ENCODE results near the gene CEP55.
A peak's percentile ranks its signal among the peaks of the same experiment; 100 is the strongest.

The CEP55 gene

DNA sequence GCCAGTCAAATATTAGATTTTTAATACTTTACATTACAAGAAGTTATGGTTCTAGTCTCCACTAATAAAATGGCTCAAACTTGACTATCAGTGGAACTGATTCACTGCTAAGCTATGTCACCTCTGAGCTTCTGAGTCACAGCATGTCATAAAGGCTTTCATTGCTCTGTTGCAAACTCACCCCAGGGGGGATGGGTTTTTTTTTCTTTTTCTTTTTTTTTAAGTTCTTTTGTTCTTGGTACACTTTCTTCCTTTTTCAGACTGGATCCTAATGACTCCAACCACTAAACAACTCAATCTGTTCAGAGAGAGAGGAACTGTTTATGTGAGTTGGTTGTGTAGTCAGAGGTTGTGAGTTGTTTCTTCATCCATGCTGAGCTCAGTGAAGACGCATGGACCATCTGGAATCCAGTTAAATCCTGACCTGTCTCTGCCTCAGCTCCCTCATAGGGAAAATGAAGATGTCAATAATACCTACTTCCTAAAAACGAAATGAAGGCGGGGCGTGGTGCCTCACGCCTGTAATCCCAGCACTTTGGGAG lies 25.2 kb upstream of the CEP55 start:
- peak; percentile 91 for FAIRE-seq

DNA sequence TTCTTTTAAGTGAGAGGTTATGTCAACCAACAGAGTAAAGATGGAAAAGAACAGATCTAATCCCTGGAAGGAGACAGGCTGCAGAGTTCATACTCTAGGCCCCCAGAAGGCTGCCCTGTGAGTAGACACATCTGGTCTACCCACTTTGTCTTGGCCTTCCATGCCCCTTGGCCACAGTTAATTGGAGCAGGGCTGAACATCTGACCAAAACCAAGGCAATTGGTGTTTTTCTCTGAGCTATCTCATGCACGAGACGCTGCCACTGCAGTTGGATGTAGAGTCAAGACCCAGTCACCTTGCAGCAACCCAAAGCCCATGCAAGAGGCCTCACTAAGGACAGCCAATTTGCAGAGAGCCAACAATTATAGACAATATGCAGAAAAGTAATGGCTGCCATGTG lies 23.3 kb upstream of the CEP55 start:
- FAIRE-seq: no peak

DNA sequence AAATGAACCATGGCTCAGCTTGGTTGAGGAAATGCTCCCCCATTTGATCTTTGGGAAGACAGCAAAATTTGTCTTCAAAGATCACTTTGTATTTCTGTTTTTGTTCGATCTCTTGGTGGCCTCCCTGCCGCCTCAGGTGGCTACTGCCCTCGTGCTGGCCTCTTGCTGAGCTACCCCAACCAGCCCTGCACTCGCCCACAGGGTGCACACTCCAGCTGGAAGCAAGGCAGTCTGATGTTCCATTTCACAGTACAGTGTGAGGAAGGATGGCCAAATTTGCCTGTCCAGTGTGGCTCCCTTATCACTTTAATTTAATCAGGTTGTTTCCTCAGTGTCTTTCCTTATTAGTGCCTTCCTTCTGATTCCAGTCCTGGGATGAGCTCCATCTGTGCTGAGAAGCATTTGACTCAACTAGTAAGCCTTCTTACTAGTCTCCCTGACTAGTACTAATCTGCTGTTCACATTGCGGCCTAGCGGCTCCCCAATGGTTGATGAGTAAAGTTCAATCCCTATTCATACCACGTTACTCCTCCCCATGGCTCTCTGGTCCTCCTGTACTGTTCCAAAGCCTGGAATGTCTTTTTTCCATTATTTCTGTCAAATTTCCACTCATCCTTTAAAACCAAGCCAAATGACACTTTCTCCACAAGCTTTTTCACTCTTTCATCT lies 22.5 kb upstream of the CEP55 start:
- no peak for FAIRE-seq

DNA sequence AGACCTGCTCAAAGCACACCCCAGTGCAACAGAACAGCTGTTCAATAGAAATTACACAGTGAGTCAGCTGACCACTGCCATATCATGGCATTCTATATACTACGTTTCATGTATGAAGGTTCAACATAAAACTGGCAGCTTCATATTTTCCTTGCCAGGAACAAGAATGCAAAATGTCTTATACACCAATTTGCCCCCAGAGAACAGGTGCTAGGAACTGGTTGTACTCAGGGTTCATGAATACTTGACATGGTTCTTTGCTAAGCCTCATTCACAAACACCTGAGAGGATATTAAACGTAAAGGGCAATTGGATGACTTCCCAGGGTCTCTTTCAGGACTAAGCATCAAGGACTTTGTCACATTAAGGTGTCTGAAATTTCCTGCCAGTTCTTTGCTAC lies 21.2 kb upstream of the CEP55 start:
- no peak for FAIRE-seq

DNA sequence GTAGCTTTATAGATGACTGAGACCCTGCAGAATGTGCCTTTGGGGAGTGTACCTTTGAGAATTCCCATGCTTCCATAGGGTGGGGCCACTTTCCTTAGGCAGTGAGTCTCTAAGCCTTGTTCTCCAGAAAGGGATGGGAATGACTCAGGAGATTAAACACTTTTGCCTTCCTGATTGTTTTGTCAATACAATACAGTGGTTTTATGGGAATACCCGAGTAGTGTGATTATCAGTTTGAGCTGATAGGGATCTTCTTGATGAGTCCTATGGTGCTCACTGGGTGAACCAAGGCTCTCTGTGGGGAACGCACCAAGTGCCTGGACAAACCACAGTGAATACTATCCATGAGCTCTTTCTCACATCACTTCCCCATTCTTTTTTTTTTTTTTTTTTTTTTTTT lies 20.5 kb upstream of the CEP55 start:
- no peak for FAIRE-seq

DNA sequence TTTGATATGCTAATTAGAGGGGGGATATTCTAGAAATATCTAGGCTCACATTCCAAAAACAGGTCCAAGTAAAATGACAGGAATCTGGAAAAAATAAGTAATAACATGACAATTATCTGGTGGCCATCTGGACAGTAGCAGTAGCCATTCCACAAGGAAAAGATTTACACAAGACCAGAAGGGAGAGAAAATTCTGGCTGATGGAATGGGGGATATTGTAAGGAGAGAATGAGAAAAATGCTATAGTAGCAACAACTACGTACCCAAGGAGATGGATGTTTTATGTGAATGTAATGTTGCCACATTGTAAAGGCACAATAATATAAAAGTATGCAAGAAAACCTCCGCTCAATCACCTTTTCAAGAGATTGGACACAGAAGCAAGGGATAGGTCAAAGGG lies 19.7 kb upstream of the CEP55 start:
- FAIRE-seq: no peak

DNA sequence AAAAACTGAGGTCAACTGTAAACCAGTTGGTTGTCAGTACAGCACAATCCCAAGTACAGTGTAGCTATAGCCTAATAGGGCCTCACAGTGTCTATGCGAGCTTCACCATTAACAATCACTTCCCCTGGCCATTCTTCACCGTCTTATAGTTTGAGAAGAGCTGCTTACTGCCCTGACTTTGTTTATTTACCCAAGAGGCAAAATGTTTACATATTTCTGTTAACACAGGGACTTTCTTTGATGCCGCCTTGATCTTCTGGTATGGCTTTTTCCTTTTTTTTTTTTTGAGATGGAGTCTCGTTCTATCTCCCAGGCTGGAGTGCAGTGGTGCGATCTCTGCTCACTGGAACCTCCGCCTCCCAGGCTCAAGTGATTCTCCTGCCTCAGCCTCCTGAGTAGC lies 17.5 kb upstream of the CEP55 start:
- FAIRE-seq: no peak

DNA sequence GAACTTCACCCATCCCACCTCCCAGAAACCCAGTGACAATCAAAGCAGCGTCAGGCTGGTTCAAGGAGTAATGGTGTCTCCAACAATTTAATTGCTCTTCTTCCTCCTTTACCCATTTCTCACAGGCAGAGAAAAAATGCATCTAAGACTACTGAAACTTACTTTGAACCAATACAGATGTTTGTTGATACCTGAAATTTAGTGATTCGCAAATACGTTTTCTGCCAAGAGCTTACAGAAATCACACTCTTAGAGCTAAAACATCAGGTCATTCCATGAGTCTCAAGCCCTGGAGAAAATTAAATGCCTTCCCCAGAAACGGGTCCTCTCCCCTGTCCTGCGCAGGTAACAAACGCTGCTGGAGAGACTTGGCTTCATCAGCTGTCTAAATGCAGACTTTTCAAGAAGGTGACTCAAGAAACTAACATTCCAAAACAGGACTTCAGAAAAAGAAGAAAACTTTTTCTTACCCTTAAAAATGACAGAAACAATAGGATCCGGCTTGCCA lies 14.7 kb upstream of the CEP55 start:
- no peak for FAIRE-seq

DNA sequence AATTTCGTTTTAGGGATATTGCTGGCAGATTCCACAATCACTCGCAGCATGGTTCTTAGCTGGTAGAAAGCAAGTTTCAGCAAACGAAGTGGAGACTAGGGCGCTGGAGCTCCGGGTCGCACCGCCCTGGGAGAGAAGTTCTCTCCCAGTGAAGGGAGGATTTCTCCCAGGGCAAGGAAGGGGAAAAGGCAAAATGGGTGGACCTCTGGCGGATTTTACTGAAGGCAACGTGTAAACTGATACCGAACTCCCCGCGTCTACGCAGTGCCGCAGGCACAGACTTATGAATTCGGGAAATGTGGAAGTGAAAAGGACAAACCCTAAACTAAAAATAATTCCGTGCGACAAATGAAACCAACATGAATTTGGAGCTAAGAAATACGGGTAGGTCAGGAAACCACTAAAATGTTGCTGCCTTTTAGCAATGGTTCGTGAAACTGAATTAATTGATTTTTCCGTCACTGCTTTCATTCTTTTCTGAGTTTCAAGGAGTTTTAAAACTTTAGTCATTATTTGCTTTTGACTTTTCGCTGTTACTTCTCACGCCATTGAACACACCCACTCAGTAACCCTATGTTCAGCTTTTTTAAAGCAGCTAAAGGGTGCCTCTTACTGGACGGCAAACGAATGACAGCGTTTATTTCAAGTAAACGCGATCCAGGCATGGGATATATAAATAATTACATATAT lies 14.1 kb upstream of the CEP55 start, which contains the start of gene MYOF:
MYOF (minus strand) TSS at position 190 of the 690 bp plus-strand sequence; CDS start at position 50, 140 bp downstream.
- peak; percentile 96 for FAIRE-seq

DNA sequence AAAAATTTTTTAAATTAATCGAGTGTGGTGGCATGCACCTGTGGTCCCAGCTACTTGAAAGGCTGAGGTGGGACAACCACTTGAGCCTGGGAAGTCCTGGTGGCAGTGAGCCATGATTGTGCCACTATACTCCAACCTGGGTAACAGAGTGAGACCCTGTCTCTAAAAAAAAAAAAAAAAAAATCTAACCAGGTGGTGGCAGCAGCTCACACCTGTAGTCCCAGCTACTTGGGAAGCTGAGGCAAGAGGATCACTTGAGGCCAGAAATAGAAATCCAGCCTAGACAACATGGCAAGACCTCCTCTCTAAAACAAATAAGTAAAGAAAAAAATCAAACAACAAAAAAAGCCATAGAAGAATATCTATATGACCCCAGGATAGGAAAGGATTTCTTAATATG lies 10.7 kb upstream of the CEP55 start:
- no peak for FAIRE-seq

DNA sequence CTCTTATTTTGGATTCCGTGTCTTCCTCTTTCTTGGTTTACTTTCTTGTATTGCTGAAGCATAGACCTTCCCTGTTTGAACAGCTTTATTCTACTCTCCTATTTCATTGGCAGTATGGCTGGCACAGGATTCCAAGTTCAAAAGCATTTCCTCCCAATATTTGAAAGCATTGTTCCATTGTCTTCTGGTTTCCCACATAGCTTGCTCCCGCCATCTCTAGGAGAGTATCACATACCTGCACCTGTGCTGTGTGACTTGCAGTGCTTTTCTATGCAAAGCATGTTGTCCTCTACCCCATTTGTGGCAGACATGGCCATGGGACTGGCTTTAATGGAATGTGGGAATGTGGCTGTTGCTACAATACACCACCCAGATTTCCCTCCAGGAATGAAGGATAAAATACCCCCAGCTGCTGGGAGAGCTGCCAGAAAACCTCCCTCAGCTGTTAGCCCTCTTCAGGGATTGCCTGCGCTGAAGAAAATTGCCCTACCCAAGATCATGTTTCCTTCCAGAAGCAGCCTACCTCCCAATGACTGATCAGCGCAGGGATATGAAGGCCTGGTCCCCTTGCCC lies 7.4 kb upstream of the CEP55 start:
- no peak for FAIRE-seq

DNA sequence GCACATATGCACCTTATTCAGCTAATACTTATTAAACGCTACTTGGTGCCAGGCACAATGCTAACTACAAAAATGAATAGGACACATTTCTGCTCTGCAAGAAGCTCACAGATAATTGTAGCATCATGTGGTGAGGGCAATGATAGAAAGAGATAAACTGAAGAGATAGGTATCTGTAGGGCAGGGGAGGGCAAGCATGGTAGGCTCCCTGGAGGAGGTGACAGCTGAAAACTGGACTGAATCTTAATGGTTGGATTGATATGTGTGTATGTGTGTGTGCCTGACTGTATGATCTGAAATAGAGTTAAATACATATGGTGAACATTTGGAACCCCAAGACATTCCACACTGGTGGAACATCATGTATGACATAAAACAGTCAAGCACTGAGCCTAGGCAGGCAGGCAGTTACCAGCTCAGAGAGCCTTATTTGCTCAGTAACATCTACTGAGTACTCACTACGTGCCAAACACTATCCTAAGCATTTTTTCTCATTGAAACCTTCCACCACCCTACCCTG lies 4.8 kb upstream of the CEP55 start:
- FAIRE-seq: no peak

DNA sequence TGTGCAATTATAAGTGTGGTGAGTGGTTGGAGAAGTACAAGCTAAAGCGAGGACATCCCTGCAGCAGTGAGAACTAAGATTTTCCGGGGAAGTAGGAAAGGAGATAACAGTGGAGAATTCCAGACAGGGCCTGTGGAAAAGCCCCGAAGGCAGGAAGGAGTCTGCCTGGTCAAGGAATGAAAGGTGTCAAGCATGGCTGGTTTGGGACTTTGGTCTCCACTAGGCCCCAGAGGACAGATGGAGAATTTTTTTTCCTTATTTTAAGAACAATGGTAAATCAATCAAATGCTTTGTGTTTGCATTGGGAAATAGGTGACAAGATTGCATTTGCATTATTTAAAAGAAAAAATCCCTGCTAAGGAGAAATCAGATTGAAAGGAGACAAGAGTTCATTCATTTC lies 3.2 kb upstream of the CEP55 start:
- FAIRE-seq: no peak

DNA sequence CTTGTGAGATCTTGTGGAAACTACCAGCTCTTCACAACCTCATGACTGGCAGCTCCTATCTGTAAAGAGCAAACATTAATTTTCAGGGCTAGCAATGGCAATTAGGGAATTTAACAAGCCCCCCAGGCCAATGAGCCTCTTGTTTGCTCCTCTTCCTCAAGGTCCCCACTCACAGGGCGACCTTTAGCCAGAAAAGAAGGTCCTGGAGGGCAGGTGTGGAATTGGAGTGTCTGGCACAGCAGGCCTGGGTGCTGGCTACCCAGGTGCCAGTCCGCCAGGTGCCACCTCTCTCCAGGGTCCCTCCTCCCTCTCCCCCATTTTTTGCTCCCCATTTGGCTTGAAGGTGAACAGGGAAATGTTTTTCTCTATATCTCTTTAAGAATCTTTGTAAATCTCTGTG lies 1.9 kb upstream of the CEP55 start:
- FAIRE-seq: no peak

DNA sequence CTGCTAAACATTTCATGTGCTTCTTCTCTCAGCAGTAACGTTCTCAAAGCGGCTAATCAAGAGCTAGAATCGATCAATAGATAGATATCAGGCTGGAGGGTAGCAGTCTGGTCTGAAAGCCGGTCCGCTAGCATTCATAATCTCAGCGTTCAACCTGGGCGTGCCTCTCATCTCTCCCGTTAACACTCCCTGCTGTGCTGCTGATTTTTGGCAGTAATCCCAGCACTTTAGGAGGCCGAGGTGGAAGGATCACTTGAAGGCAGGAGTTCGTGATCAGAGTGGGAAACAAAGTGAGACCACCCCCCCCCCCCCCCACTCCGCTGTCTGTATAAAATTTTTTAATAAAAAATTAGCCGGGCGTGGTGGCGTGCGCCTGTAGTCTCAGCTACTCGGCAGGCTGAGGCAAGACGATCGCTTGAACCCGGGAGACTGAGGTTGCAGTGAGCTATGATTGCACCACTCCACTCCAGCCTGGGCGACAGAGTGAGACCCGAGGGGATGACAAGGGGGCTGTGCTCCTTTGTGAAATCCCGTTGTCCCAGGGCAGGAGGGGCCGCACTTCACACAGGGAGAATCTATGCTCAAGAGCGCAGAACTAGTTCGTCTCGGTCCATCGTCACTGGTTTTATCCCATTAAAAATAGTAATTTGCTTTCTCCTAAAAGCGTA lies 624 bp upstream of the CEP55 start:
- FAIRE-seq: no peak

DNA sequence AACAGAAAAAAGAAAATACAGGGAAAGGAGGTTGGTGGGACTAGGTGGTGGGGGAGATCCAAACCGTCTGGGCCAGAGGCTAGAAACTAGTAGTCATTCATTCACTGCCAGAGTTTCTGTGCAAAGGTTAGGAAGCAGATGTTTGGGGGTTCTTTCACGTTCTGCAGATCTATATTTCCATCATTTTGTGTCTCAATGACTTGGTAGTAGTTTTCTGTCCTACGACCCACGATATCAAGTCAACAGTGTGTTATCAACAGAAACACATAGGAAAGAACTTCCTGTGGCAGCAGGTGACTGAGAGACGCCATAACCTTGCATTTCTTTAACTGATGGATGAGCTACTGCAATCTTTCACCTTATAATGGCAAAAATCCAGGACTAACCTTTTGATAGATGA lies 1.8 kb downstream of the CEP55 start:
- no peak for FAIRE-seq

DNA sequence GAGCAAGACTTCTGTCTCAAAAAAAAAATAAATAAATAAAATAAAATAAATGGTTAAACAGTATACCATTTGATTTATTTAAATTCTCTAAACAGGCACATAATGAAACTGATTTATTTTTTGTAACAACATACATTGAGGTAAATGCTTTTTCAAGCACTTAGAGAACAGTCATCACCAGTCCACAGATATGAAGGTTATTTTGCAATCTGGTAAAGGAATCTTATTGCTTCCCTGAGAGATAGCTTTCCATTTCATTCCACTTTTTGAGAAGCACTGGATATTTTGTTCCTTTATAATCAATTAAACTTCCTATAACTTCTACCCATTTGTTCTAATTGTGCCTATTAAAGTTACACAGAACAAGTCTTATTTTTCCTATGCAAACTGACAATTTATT lies 5.2 kb downstream of the CEP55 start:
- no peak for FAIRE-seq

DNA sequence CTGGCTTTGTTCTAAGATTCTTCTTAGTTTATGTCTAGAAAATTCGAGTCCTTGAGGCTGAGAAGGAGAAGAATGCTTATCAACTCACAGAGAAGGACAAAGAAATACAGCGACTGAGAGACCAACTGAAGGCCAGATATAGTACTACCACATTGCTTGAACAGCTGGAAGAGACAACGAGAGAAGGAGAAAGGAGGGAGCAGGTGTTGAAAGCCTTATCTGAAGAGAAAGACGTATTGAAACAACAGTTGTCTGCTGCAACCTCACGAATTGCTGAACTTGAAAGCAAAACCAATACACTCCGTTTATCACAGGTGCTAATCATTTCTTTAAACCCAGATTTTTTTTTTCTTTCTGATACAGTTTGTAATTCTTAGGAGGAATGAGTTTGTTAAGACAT lies 6.7 kb downstream of the CEP55 start:
- FAIRE-seq: no peak

DNA sequence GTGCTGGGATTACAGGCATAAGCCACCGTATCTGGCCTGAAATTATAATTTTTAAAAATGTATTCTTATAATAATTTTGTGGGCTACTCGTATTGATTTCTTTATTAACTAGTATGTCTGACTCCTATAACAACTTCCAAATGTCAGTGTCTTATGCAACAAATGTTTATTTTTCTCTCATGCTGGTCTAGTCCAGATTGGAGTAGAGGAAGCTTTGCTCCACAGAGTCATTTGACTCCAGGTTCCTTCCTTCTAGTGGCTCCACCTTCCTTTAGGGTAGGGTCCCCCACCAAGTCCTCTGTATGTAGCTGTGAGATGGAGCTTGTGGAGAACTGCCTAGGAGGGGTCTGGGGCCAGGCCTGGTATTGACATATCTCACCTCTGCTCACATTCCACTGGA lies 8.7 kb downstream of the CEP55 start:
- FAIRE-seq: no peak

DNA sequence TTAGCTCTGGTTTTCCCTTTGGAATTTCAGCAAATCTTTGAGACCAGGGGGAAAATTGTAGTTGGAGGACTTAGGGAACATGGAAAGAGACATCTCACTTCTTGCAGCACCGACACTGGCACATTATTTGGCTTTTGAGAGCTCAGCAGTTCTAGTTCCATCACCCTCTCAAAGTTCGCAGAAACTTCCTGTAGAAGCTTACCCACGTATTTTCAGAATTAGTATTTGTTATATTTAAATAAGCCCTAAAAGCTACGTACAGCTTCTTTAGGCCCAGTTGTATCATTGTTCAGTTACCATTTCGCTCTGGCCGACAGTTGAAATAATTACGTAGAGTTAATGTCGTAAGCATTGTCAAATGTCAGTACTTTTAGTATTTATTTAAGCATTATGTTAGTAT lies 13.4 kb downstream of the CEP55 start:
- no peak for FAIRE-seq

DNA sequence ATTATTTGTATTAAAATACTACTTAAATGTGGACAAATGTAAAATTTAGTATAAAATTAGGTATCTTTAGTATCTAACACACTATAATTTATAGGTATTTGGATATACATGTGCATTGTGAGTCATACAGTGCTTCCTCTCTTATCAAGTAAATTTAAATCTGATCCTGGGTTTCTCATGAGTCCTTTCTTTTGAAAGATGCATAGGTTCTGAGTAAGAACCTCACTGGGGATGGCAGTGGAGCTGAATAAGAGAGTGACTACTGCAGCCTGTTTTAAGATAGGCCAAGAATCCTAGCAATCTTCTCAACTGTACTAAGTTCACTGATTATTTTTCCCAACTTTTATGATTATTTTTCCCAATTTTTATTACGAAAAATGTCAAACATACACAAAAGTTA lies 16.2 kb downstream of the CEP55 start:
- FAIRE-seq: no peak

DNA sequence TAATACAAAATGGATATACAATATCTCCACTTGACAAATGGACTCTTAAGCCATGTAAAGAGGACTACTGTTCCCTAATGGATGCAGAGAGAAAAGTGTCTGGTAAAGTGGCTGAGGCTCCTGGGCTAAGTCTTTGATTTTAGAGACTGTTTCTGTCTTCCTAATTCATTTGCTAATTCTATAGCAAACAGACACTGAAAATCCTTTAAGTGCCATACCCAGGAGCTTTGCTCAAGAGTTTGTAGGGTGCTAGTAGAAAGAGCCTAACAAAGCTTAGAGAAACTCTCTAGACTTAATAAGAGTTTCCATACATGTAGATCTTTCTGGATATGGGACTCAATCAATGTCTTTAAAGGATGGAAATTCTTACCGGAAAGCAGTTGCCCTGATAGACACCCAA lies 16.7 kb downstream of the CEP55 start:
- FAIRE-seq: no peak

DNA sequence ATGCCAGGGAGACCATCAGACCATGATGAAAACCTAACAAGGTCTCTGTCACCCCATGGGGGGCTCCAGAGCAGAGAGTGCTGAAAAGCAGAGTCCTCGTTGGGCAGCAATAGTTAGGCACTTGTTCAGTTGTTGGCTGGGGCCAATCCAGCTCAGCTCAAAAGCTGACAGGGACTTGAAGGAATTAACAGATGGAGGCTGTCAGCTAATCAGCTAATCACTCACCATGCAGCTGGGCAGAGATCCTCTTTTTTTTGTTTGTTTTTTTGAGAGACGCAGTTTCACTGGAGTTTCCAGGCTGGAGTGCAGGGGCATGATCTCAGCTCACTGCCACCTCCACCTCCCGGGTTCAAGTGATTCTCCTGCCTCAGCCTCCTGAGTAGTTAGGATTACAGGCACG lies 18.1 kb downstream of the CEP55 start:
- FAIRE-seq: no peak
